SKM-1 (cell line): ENCODE data around the gene GAL3ST3.

Experiments
- DNase-seq: peaks from one replicate; lab custom pipeline; 2025; ENCODE audit not compliant: unreplicated experiment; lab: John Stamatoyannopoulos, UW

Gene GAL3ST3

GRCh38 chr11:66069715-66070603 is 21.0 kb upstream of the GAL3ST3 start, which contains the start of gene PACS1:
TSS of gene PACS1 (plus strand) at chr11:66070272. CDS start at chr11:66070487, 215 bp downstream.
- no peak for DNase-seq

GRCh38 chr11:66068923-66069714 is 20.2 kb upstream of the GAL3ST3 start:
- DNase-seq: no peak

GRCh38 chr11:66068154-66068821 is 19.3 kb upstream of the GAL3ST3 start:
- peak; percentile 27 for DNase-seq

GRCh38 chr11:66067640-66068039 is 18.7 kb upstream of the GAL3ST3 start:
- DNase-seq: no peak

- DNase-seq: no peak
These were observed 17.8 kb upstream of the GAL3ST3 start for GRCh38 chr11:66066751-66067150.

- DNase-seq: no peak
These were observed 15.6 kb upstream of the GAL3ST3 start for GRCh38 chr11:66064571-66064970.

GRCh38 chr11:66063900-66064299 is 14.9 kb upstream of the GAL3ST3 start:
- DNase-seq: no peak

- DNase-seq: no peak
These were observed 13.4 kb upstream of the GAL3ST3 start for GRCh38 chr11:66062408-66062807.

GRCh38 chr11:66061268-66061667 is 12.3 kb upstream of the GAL3ST3 start:
- DNase-seq: no peak

- DNase-seq: no peak
These were observed 11.2 kb upstream of the GAL3ST3 start for GRCh38 chr11:66059966-66060680.

GRCh38 chr11:66056501-66056900 is 7.5 kb upstream of the GAL3ST3 start:
- no peak for DNase-seq

- DNase-seq: no peak
These were observed 6.1 kb upstream of the GAL3ST3 start for GRCh38 chr11:66055021-66055420.

- DNase-seq: no peak
These were observed 3.7 kb upstream of the GAL3ST3 start for GRCh38 chr11:66052664-66052982.

- DNase-seq: peak; percentile 96
These were observed 3.1 kb upstream of the GAL3ST3 start, which contains the start of gene SF3B2 for GRCh38 chr11:66051766-66052663. TSS of gene SF3B2 (plus strand) at chr11:66052364. CDS start at chr11:66052385, 21 bp downstream.

- DNase-seq: no peak
These were observed 2.4 kb upstream of the GAL3ST3 start for GRCh38 chr11:66051371-66051765.

GRCh38 chr11:66050581-66051231 is 1.7 kb upstream of the GAL3ST3 start:
- no peak for DNase-seq

GRCh38 chr11:66047541-66048365 is 1.2 kb downstream of the GAL3ST3 start:
- DNase-seq: no peak

- DNase-seq: no peak
These were observed 2.1 kb downstream of the GAL3ST3 start for GRCh38 chr11:66046901-66047300.
